ENCODE measurements around the gene FMO4. TPM values are rescaled to one million over a fixed set of nuclear protein-coding genes. Genes with fewer than 3 reads are reported as not detected.

Gene FMO4
- total and polyA plus RNA-seq, 2 donors (not counting 3 experiments of a cell fraction or from before 2014, with no cell fraction given), result 0.25 to 0.33 TPM

- intact Hi-C loops (cut with micrococcal nuclease) (no loop called here), dilution Hi-C loops (cut with MboI; ENCODE audit: extremely low pct_ligation_motif_present, low sequenced_read_pairs) (no loop called here)
- no peaks in the 10 kb centered on the region for H4K20me1 ChIP-seq (replicated peaks; ENCODE audit: control insufficient read depth, extremely low read depth, insufficient read depth, low read length)
- H3K4me2 ChIP-seq (ENCODE audit: insufficient read depth, low read length), result no peak overlapping the region
- no peak overlapping the region for H3K9ac ChIP-seq (replicated peaks; ENCODE audit: extremely low read depth, insufficient read depth, low read length)
- no peaks in the 10 kb centered on the region for H3K9me1 ChIP-seq (replicated peaks; ENCODE audit: control insufficient read depth, extremely low read depth, insufficient read depth, low read length)
- H3K36me3 ChIP-seq (ENCODE audit: control insufficient read depth in 2 of 2, extremely low read depth in 1 of 2, insufficient read depth in 2 of 2, low read length in 2 of 2), result no peaks in the 10 kb centered on the region
- H3K27me3 ChIP-seq (ENCODE audit: control insufficient read depth in 2 of 2, insufficient read depth in 2 of 2, low read length in 2 of 2), result no peaks in the 10 kb centered on the region
- H3K9me3 ChIP-seq (replicated peaks; ENCODE audit: control insufficient read depth, insufficient read depth, low read length), result no peaks in the 10 kb centered on the region
- H3K4me3 ChIP-seq (replicated peaks in 1 of 3; ENCODE audit: insufficient read depth in 1 of 3, low read depth in 1 of 3, low read length in 3 of 3), result no peak overlapping the region
- H3K27ac ChIP-seq (ENCODE audit: insufficient read depth, low read depth, low read length), result no peak overlapping the region
- TF ChIP-seq POLR2AphosphoS5 (IDR thresholded peaks at IDR 0.05; ENCODE audit: insufficient read depth, low read depth, low read length), result no peak
- no peak for TF ChIP-seq JUN (IDR thresholded peaks at IDR 0.05; ENCODE audit: borderline replicate concordance, insufficient read depth, insufficient read length, low read depth)
- no peak for TF ChIP-seq POLR2A (IDR thresholded peaks at IDR 0.05; ENCODE audit: low read depth, low read length)
- TF ChIP-seq MYC (IDR thresholded peaks at IDR 0.05; ENCODE audit: low read depth, low read length), result no peak
- TF ChIP-seq, protein P1, sequence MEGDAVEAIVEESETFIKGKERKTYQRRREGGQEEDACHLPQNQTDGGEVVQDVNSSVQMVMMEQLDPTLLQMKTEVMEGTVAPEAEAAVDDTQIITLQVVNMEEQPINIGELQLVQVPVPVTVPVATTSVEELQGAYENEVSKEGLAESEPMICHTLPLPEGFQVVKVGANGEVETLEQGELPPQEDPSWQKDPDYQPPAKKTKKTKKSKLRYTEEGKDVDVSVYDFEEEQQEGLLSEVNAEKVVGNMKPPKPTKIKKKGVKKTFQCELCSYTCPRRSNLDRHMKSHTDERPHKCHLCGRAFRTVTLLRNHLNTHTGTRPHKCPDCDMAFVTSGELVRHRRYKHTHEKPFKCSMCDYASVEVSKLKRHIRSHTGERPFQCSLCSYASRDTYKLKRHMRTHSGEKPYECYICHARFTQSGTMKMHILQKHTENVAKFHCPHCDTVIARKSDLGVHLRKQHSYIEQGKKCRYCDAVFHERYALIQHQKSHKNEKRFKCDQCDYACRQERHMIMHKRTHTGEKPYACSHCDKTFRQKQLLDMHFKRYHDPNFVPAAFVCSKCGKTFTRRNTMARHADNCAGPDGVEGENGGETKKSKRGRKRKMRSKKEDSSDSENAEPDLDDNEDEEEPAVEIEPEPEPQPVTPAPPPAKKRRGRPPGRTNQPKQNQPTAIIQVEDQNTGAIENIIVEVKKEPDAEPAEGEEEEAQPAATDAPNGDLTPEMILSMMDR (IDR thresholded peaks at IDR 0.05; ENCODE audit: extremely low read depth in 1 of 2, insufficient read depth in 1 of 2, low read depth in 1 of 2, low read length in 2 of 2), result no peak
- TF ChIP-seq FOS (IDR thresholded peaks at IDR 0.05; ENCODE audit: borderline replicate concordance, insufficient read depth, low read length), result no peak
- no peak for TF ChIP-seq EZH2 (IDR thresholded peaks at IDR 0.05; ENCODE audit: borderline replicate concordance, low read depth, low read length, severe bottlenecking)
- no peak for TF ChIP-seq GATA2 (IDR thresholded peaks at IDR 0.05; ENCODE audit: insufficient read depth, insufficient read length, low read depth, low read length)
- FAIRE-seq (no peak), DNase-seq (ENCODE audit: low read depth, low spot score) (no peak)
- no TSS peak for BruUV-seq (replicated peaks)
- H3K4me1 ChIP-seq (ENCODE audit: control insufficient read depth, extremely low read depth, insufficient read depth, low read length), result no peaks in the 10 kb centered on the region
- POLR2A ChIA-PET, result no interaction called here
- no peaks in the 10 kb centered on the region for H3K79me2 ChIP-seq (ENCODE audit: control insufficient read depth, insufficient read depth, low read length)
- CTCF ChIA-PET, result no interaction called here
- H2AFZ ChIP-seq (ENCODE audit: low read depth, low read length), result no peak overlapping the region
Measured at GRCh38 chr1:171265686-171266085, 48.3 kb upstream of the FMO4 start.
